Gastrocnemius medialis (tissue), 4 donors: Measurements from ENCODE around the gene EPYC. TPM values are rescaled to one million over a fixed set of nuclear protein-coding genes. Genes with fewer than 3 reads are reported as not detected.

Experiments
- ATAC-seq, 2 donors: fragments of 150-250 bp; one replicate each; pipeline ENCODE4 v1.9.1; 2016
- DNase-seq, 2 donors: peaks; one replicate each; pipeline ENCODE4 v3.0.0-alpha.2; 2019
- H3K27ac ChIP-seq, 4 donors: fragments of 200-600 bp; sonication (generic); 1 replicate in 1 of 4; 2 replicates in 3 of 4; pipeline ENCODE4 v1.5.1; 2016 to 2018; ENCODE audit warnings: mild to moderate bottlenecking in 2 of 4, moderate library complexity in 1 of 4
- H3K27me3 ChIP-seq, 3 donors: fragments of 200-600 bp; sonication (generic) in 2 of 3; 1 replicate in 1 of 3; 2 replicates in 2 of 3; pipeline versions ENCODE4 v1.5.1 to v1.6.0; 2016 to 2019; ENCODE audit warnings: mild to moderate bottlenecking in 1 of 3, moderate library complexity in 1 of 3
- H3K36me3 ChIP-seq, 2 donors: fragments of 200-600 bp; sonication (generic) in 1 of 2; one replicate each; pipeline ENCODE4 v1.5.1; 2017 to 2018
- H3K4me1 ChIP-seq, 2 donors: fragments of 200-600 bp; sonication (generic) in 1 of 2; one replicate each; pipeline ENCODE4 v1.5.1; 2016 to 2017; ENCODE audit warnings: mild to moderate bottlenecking in 2 of 2
- H3K4me3 ChIP-seq, 4 donors: fragments of 200-600 bp; sonication (generic) in 3 of 4; 1 replicate in 1 of 4; 2 replicates in 3 of 4; pipeline ENCODE4 v1.5.1; 2016 to 2019; ENCODE audit warnings: mild to moderate bottlenecking in 2 of 4
- H3K9me3 ChIP-seq, 3 donors: fragments of 200-600 bp; sonication (generic) in 2 of 3; 1 replicate in 1 of 3; 2 replicates in 2 of 3; pipeline ENCODE4 v1.5.1; 2016 to 2019
- POLR2A ChIP-seq, 2 donors: fragments of 450-650 bp; IDR thresholded peaks; one replicate each; pipeline ENCODE4 v1.6.1; 2017; ENCODE audit warnings: antibody characterized with exemption in 2 of 2, mild to moderate bottlenecking in 2 of 2, moderate library complexity in 2 of 2
- in situ Hi-C, 4 donors: fragments of 200-750 bp; cut with MboI; loops; one replicate each; pipeline versions ENCODE4 v1.15.0 to v1.8.0; 2017; ENCODE audit warnings: low sequenced_read_pairs in 4 of 4
- intact Hi-C: fragments of 100-400 bp; cut with DNase I; formaldehyde crosslinking; loops from one replicate; pipeline ENCODE4 v1.15.1; 2023; ENCODE audit warnings: low total_unique reads
- total RNA-seq, 4 donors: library from RNA; depleted of rRNA; stranded (reverse); fragments of >200 nt; gene quantifications; one replicate each; pipeline versions ENCODE4 v1.1.0 to v1.2.3, GENCODE V29; 2016
- TF ChIP-seq, protein P1 (sequence below), 5 experiments: fragments of 450-650 bp in 3 of 5; fragments of 200-600 bp in 2 of 5; sonication (generic) in 2 of 5; IDR thresholded peaks in 4 of 5; conservative IDR thresholded peaks in 1 of 5; 1 replicate in 4 of 5; 2 replicates in 1 of 5; pipeline ENCODE4 v1.5.1; 2016 to 2019; ENCODE audit warnings: antibody characterized with exemption in 5 of 5, mild to moderate bottlenecking in 3 of 5, moderate library complexity in 3 of 5

Gene EPYC
- total RNA-seq, 4 donors from 2014 or later: not detected

DNA sequence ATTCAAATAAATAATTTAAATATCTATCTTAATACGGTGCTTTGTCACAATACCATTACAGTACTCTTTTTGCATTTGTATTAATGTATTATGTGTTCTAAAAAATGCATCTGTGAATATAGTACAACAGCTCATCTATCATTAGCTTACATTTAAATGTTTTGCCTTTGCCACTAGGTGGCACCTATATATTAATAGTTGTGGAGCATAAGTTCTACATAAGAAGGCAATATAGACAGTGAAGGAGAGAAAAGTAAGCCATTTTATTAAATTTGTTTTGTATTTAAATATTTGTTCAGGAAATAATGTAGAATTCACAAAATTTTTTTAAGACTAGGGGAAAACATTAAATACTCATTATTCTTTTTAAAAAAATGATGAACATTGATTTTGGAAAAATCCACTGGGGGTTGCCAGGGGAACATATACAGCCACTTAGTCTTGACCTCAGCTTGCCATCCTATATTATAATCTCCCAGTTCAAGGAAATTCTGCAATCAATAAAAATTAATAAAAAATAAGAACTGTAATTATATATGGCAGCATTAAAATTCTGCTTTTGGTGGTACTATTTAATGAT, 59.6 kb downstream of the EPYC start:
- in situ Hi-C loops: loop anchor here in 1 of 4 donors (25.0 kb wide), 1 partner anchor 1408 kb away; the partner anchor contains the start of gene POC1B
- Histone ChIP-seq H3K4me1 (no peaks in the 10 kb centered on the region), H3K4me3 (no peak overlapping the region), H3K27ac (no peak overlapping the region), H3K36me3 (no peaks in the 10 kb centered on the region), H3K27me3 (no peaks in the 10 kb centered on the region), H3K9me3 (no peaks in the 10 kb centered on the region)
- intact Hi-C loops: no loop called here
- DNase-seq (no peak), ATAC-seq (no peak)
- TF ChIP-seq, protein P1, sequence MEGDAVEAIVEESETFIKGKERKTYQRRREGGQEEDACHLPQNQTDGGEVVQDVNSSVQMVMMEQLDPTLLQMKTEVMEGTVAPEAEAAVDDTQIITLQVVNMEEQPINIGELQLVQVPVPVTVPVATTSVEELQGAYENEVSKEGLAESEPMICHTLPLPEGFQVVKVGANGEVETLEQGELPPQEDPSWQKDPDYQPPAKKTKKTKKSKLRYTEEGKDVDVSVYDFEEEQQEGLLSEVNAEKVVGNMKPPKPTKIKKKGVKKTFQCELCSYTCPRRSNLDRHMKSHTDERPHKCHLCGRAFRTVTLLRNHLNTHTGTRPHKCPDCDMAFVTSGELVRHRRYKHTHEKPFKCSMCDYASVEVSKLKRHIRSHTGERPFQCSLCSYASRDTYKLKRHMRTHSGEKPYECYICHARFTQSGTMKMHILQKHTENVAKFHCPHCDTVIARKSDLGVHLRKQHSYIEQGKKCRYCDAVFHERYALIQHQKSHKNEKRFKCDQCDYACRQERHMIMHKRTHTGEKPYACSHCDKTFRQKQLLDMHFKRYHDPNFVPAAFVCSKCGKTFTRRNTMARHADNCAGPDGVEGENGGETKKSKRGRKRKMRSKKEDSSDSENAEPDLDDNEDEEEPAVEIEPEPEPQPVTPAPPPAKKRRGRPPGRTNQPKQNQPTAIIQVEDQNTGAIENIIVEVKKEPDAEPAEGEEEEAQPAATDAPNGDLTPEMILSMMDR (IDR thresholded peaks at IDR 0.05 in 4 of 5, conservative IDR thresholded peaks at IDR 0.05 in 1 of 5): peak in 3 of 5 experiments; percentile 19 to 49 (median 38)
- TF ChIP-seq POLR2A (IDR thresholded peaks at IDR 0.05): no peak

DNA sequence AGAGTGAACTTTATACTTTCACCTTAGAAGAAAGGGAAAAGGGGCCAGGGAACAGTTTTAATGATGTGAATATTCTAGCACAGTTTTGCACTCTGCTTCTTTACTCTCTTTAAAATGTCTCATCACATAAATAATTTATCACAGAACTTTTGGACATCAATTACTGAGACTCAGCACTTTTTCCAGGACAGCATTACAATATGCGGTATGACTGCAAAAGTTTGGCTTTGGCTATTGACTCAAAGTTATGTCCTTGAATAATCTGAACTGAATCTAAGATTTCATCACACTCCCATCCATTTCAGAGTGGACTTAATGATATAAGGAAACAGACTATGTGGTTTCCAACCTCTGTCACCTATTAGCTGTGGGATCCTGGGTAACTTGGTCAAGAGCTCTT, 61.5 kb downstream of the EPYC start:
- no peak for DNase-seq
- no peak for ATAC-seq
- no peaks in the 10 kb centered on the region for H3K36me3 ChIP-seq
- H3K27ac ChIP-seq: no peak overlapping the region
- H3K27me3 ChIP-seq: no peaks in the 10 kb centered on the region
- no peaks in the 10 kb centered on the region for H3K9me3 ChIP-seq
- TF ChIP-seq, protein P1 (IDR thresholded peaks at IDR 0.05 in 4 of 5, conservative IDR thresholded peaks at IDR 0.05 in 1 of 5): no peak
- TF ChIP-seq POLR2A (IDR thresholded peaks at IDR 0.05): no peak
- in situ Hi-C loops: loop anchor here in 1 of 4 donors (25.0 kb wide), 1 partner anchor 1406 kb away; the partner anchor contains the start of gene POC1B
- intact Hi-C loops: no loop called here
- no peaks in the 10 kb centered on the region for H3K4me1 ChIP-seq
- no peak overlapping the region for H3K4me3 ChIP-seq

DNA sequence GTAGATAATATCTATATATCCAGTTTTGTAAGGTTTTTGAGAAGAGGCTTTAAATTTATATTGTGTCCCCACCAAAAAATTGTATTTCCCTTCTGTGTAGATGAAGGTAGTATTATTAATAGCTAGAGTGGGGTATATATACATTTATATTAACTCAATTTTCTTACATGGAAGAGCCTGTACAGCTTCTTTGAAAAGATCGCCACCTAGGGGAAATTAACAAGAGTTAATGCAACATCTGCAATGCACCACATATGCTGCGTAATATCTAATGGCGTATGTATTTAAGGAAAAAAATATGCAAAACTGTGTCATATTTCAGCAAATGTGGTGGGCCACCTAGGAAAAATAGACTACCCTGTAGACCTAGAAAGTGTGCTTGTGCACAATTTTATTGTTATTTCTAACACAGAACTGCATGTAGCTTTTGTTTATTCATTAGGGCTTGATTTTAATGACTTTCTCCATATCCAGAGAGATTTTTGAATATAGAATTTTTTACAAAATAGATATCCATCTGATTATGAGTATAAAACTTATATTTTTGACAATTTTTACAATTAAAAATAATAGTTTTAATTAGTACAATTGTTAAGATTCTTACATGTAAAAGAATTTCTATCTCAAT, 63.8 kb downstream of the EPYC start:
- intact Hi-C loops (no loop called here), in situ Hi-C loops (loop anchor here in 1 of 4 donors (25.0 kb wide), 1 partner anchor 1404 kb away; the partner anchor contains the start of gene POC1B)
- no peaks in the 10 kb centered on the region for H3K27me3 ChIP-seq
- DNase-seq (no peak), ATAC-seq (no peak)
- no peaks in the 10 kb centered on the region for H3K4me1 ChIP-seq
- no peak overlapping the region for H3K4me3 ChIP-seq
- no peaks in the 10 kb centered on the region for H3K36me3 ChIP-seq
- TF ChIP-seq POLR2A (IDR thresholded peaks at IDR 0.05): no peak
- TF ChIP-seq, protein P1 (IDR thresholded peaks at IDR 0.05 in 4 of 5, conservative IDR thresholded peaks at IDR 0.05 in 1 of 5): peak in 2 of 5 experiments; percentile 26 to 35
- no peak overlapping the region for H3K27ac ChIP-seq
- H3K9me3 ChIP-seq: no peaks in the 10 kb centered on the region

DNA sequence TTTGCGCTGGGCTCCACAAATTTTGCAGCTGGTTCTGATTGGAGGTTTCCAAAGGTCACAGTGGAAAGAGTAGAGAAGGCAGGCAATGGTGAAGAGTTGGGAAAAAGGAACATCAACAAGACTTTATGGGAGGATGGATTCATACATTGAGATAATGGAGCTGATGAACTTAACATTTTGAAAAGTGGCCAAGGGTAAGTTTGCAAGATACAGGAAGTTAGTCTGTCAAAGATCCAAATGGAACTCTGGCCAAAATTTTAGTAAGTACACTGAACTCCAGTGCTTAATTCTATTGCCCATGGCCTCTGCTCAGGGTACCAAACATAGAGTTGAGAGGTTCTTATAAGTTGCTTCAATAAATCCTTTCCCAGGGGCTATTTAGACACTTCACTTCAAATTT, 65.4 kb downstream of the EPYC start:
- H3K4me1 ChIP-seq: no peaks in the 10 kb centered on the region
- H3K27me3 ChIP-seq: no peaks in the 10 kb centered on the region
- intact Hi-C loops (no loop called here), in situ Hi-C loops (loop anchor here in 1 of 4 donors (25.0 kb wide), 1 partner anchor 1402 kb away; the partner anchor contains the start of gene POC1B)
- H3K9me3 ChIP-seq: no peaks in the 10 kb centered on the region
- H3K27ac ChIP-seq: no peak overlapping the region
- ATAC-seq: no peak
- TF ChIP-seq, protein P1 (IDR thresholded peaks at IDR 0.05 in 4 of 5, conservative IDR thresholded peaks at IDR 0.05 in 1 of 5): no peak
- no peak for TF ChIP-seq POLR2A (IDR thresholded peaks at IDR 0.05)
- DNase-seq: no peak
- H3K36me3 ChIP-seq: no peaks in the 10 kb centered on the region
- no peak overlapping the region for H3K4me3 ChIP-seq
